Pancreas (tissue), 10 donors: ENCODE data around the gene OSCAR. TPM values are rescaled to one million over a fixed set of nuclear protein-coding genes. Genes with fewer than 3 reads are reported as not detected.

Experiments
- ATAC-seq, 4 donors: fragments of 200-7000 bp; cut with Tn5 transposase; one replicate each; pipeline versions ENCODE4 v1.8.0 to v1.9.1; 2020; ENCODE audit warnings: mild to moderate bottlenecking in 4 of 4, moderate library complexity in 4 of 4
- DNase-seq, 6 donors: peaks; one replicate each; pipeline ENCODE4 v3.0.0-alpha.2; 2020
- FAIRE-seq: peaks from 2 replicates; lab custom pipeline; 2012; peaks lifted over from hg19 to GRCh38; lab: Jason Lieb, UNC
- H3K27ac ChIP-seq, 4 donors: fragments of 200-600 bp; sonication (generic); 1 replicate in 3 of 4; 2 replicates in 1 of 4; pipeline versions ENCODE4 v1.5.0 to v1.8.0; 2020
- H3K27me3 ChIP-seq, 4 donors: fragments of 200-600 bp; one replicate each; pipeline ENCODE4 v1.8.0; 2021
- H3K36me3 ChIP-seq, 3 donors: fragments of 200-600 bp; sonication (generic) in 1 of 3; one replicate each; pipeline versions ENCODE4 v1.5.0 to v1.8.0; 2020 to 2021
- H3K4me1 ChIP-seq, 3 donors: fragments of 200-600 bp; one replicate each; pipeline ENCODE4 v1.8.0; 2021
- H3K4me3 ChIP-seq, 4 donors: fragments of 200-600 bp; sonication (generic) in 2 of 4; one replicate each; pipeline versions ENCODE4 v1.5.0 to v1.8.0; 2020 to 2021
- H3K9me3 ChIP-seq, 4 donors: fragments of 200-600 bp; one replicate each; pipeline ENCODE4 v1.8.0; 2021
- CTCF ChIP-seq, 4 donors: fragments of 200-600 bp; sonication (generic) in 3 of 4; IDR thresholded peaks; one replicate each; pipeline versions ENCODE4 v1.5.0 to v1.8.0; 2021; ENCODE audit warnings: antibody characterized with exemption in 4 of 4
- WGBS, 2 donors: extraction: QIAGEN DNeasy Blood & Tissue Kit; methylation state at CpG; one replicate each; pipeline ENCODE4 v1.1.7; 2013; 5-methylcytosine and 5-hydroxymethylcytosine counted together
- intact Hi-C, 3 donors: fragments of 100-400 bp; cut with DNase I; formaldehyde crosslinking; loops; one replicate each; pipeline versions ENCODE4 v1.11.1 to v1.14.2; 2022
- polyA plus RNA-seq, 2 donors: library from polyadenylated mRNA; stranded (reverse); fragments of 200-250 nt; gene quantifications; one replicate each; pipeline ENCODE4 v1.2.3, GENCODE V29; 2013
- total RNA-seq, 6 donors: library from RNA; stranded (reverse); fragmentation: NEBNext Ultra II Directional in 4 of 6; extraction: Animal tissue kit (Norgen Biotek cat#: 25700) in 4 of 6; gene quantifications; one replicate each; pipeline versions ENCODE4 v1.2.1 to v1.2.4, GENCODE V29; 2021 to 2023
- donor health status: healthy with polysubstance abuse.
- donor health status: DM: no; HTN: no; CAD: no; lungs with moderate emphysema.
- donor health status: DM: no; HTN: no; CAD: no.
- donor health status: control.
- donor health status: control.
- donor health status: Bipolar disorder and iron deficiency.
- donor health status: DM: yes; HTN: yes; CAD: no.
- donor health status: DM: no; HTN: no; CAD: no.
- donor health status: DM: no; HTN: no; CAD: no.
- donor health status: DM: yes; HTN: yes; CAD: no.

Gene OSCAR
- total and polyA plus RNA-seq, 8 donors: 0.41 to 3.2 (median 1.0) TPM; not detected in 1

- H3K36me3 ChIP-seq: peaks cover 0 to 11% (median 0%) of the 10 kb centered on the region in 3 donors
- intact Hi-C loops: no loop called here
- H3K4me3 ChIP-seq: peak within 1 kb of the TSS; percentile 60 to 95 (median 72)
- WGBS, 2 donors: 0 to 1% methylated on average over 60 of the region's 60 CpGs
- DNase-seq (peak; percentile 93 to 97 (median 96)), ATAC-seq (peak; percentile 94 to 98 (median 96)), FAIRE-seq (peak; percentile 88)
- H3K27ac ChIP-seq: peak within 1 kb of the TSS; percentile 51 to 84 (median 76)
- no peak for TF ChIP-seq CTCF (IDR thresholded peaks at IDR 0.05)
- peaks cover 10 to 14% (median 10%) of the 10 kb centered on the region in 3 donors for H3K4me1 ChIP-seq
- H3K9me3 ChIP-seq: no peaks in the 10 kb centered on the region
- H3K27me3 ChIP-seq: no peaks in the 10 kb centered on the region
These were observed 14.8 kb upstream of the OSCAR start, which contains the start of the genes PRPF31 and TFPT for GRCh38 chr19:54115109-54116063. Gene PRPF31, plus strand, starts transcription at chr19:54115754. Its CDS starts 2,525 bp downstream, at chr19:54118279. Gene TFPT, minus strand, starts transcription at chr19:54115657. Its CDS starts 388 bp downstream, at chr19:54115269.

GRCh38 chr19:54114340-54115108 lies 13.9 kb upstream of the OSCAR start:
- peaks cover 10 to 14% (median 10%) of the 10 kb centered on the region in 3 donors for H3K4me1 ChIP-seq
- intact Hi-C loops: no loop called here
- no peak for FAIRE-seq
- peak in 2 of 4 donors; percentile 34 to 43 for ATAC-seq
- peak overlapping the region in 1 of 4 donors; percentile 83 for H3K27ac ChIP-seq
- TF ChIP-seq CTCF (IDR thresholded peaks at IDR 0.05): no peak
- no peaks in the 10 kb centered on the region for H3K27me3 ChIP-seq
- 16 to 22% methylated on average over 28 of the region's 28 CpGs for WGBS, 2 donors
- H3K4me3 ChIP-seq: peak overlapping the region; percentile 60 to 95 (median 72)
- H3K36me3 ChIP-seq: peaks cover 0 to 8% (median 0%) of the 10 kb centered on the region in 3 donors
- H3K9me3 ChIP-seq: no peaks in the 10 kb centered on the region
- peak in 2 of 6 donors; percentile 34 to 37 for DNase-seq

GRCh38 chr19:54109651-54110050 lies 9.0 kb upstream of the OSCAR start:
- Histone ChIP-seq H3K36me3 (peaks cover 0 to 21% (median 0%) of the 10 kb centered on the region in 3 donors), H3K27ac (no peak overlapping the region), H3K4me3 (no peak overlapping the region), H3K27me3 (no peaks in the 10 kb centered on the region), H3K9me3 (no peaks in the 10 kb centered on the region), H3K4me1 (peaks cover 4 to 6% (median 5%) of the 10 kb centered on the region in 3 donors)
- TF ChIP-seq CTCF (IDR thresholded peaks at IDR 0.05): no peak
- ATAC-seq: no peak
- intact Hi-C loops: no loop called here
- FAIRE-seq: no peak
- DNase-seq: no peak
- WGBS, 2 donors: 79 to 82% methylated on average over 6 of the region's 6 CpGs

GRCh38 chr19:54108496-54108895 lies 7.9 kb upstream of the OSCAR start:
- WGBS, 2 donors: 78 to 80% methylated on average over 7 of the region's 7 CpGs
- no peaks in the 10 kb centered on the region for H3K9me3 ChIP-seq
- H3K36me3 ChIP-seq: peaks cover 0 to 21% (median 0%) of the 10 kb centered on the region in 3 donors
- H3K27me3 ChIP-seq: no peaks in the 10 kb centered on the region
- peaks cover 0 to 4% (median 0%) of the 10 kb centered on the region in 3 donors for H3K4me1 ChIP-seq
- FAIRE-seq: no peak
- no peak overlapping the region for H3K4me3 ChIP-seq
- no peak for DNase-seq
- no peak for TF ChIP-seq CTCF (IDR thresholded peaks at IDR 0.05)
- intact Hi-C loops: no loop called here
- ATAC-seq: no peak
- no peak overlapping the region for H3K27ac ChIP-seq
